ENCODE results near the gene ELAC1.
"Not testable (repeated sequence)": the region's sequence is repeated elsewhere in the genome, so short reads cannot be mapped to it uniquely, and the experiment has no call there.

Gene ELAC1

GRCh38 chr18:50967714-50968661, at the start of gene ELAC1:
Gene ELAC1 (plus strand): TSS chr18:50968040. CDS start chr18:50974405, 6,365 bp downstream.
- DNase-seq (ENCODE audit: insufficient read length, low spot score) (peak; percentile 77), FAIRE-seq (peak; percentile 87)

GRCh38 chr18:50918153-50918552, 49.7 kb upstream of the ELAC1 start:
- FAIRE-seq (no peak), DNase-seq (ENCODE audit: insufficient read length, low spot score) (no peak)

- FAIRE-seq (no peak), DNase-seq (ENCODE audit: insufficient read length, low spot score) (no peak)
Observed at GRCh38 chr18:50924372-50924771, 43.5 kb upstream of the ELAC1 start.

GRCh38 chr18:50926521-50926920, 41.3 kb upstream of the ELAC1 start:
- DNase-seq (ENCODE audit: insufficient read length, low spot score), result no peak
- no peak for FAIRE-seq

GRCh38 chr18:50928551-50928950, 39.3 kb upstream of the ELAC1 start:
- FAIRE-seq (peak; percentile 18), DNase-seq (ENCODE audit: insufficient read length, low spot score) (no peak)

- FAIRE-seq, result no peak
Observed at GRCh38 chr18:50933684-50934083, 34.2 kb upstream of the ELAC1 start.

GRCh38 chr18:50934545-50935211, 33.2 kb upstream of the ELAC1 start:
- FAIRE-seq (no peak), DNase-seq (ENCODE audit: insufficient read length, low spot score) (no peak)

More at GRCh38 chr18:50933684-50934083, 34.2 kb upstream of the ELAC1 start:
- no peak for DNase-seq (ENCODE audit: insufficient read length, low spot score)

GRCh38 chr18:50935493-50936191, 32.2 kb upstream of the ELAC1 start:
- DNase-seq (ENCODE audit: insufficient read length, low spot score) (no peak), FAIRE-seq (no peak)

GRCh38 chr18:50937183-50937582, 30.7 kb upstream of the ELAC1 start:
- FAIRE-seq (no peak), DNase-seq (ENCODE audit: insufficient read length, low spot score) (no peak)

- no peak for FAIRE-seq
- no peak for DNase-seq (ENCODE audit: insufficient read length, low spot score)
Observed at GRCh38 chr18:50938912-50939311, 28.9 kb upstream of the ELAC1 start.

- FAIRE-seq (no peak), DNase-seq (ENCODE audit: insufficient read length, low spot score) (no peak)
Observed at GRCh38 chr18:50944245-50944932, 23.5 kb upstream of the ELAC1 start.

GRCh38 chr18:50945918-50946317, 21.9 kb upstream of the ELAC1 start:
- FAIRE-seq; DNase-seq (ENCODE audit: insufficient read length, low spot score): not testable (repeated sequence)

- no peak for DNase-seq (ENCODE audit: insufficient read length, low spot score)
- peak; percentile 31 for FAIRE-seq
Observed at GRCh38 chr18:50947899-50948298, 19.9 kb upstream of the ELAC1 start.

GRCh38 chr18:50949185-50949584, 18.7 kb upstream of the ELAC1 start:
- DNase-seq (ENCODE audit: insufficient read length, low spot score) (no peak), FAIRE-seq (no peak)

- FAIRE-seq, result no peak
- DNase-seq (ENCODE audit: insufficient read length, low spot score), result no peak
Observed at GRCh38 chr18:50950626-50951025, 17.2 kb upstream of the ELAC1 start.

GRCh38 chr18:50953822-50954221, 14.0 kb upstream of the ELAC1 start:
- FAIRE-seq, result no peak
- no peak for DNase-seq (ENCODE audit: insufficient read length, low spot score)

- no peak for FAIRE-seq
- DNase-seq (ENCODE audit: insufficient read length, low spot score), result no peak
Observed at GRCh38 chr18:50955253-50955652, 12.6 kb upstream of the ELAC1 start.

- DNase-seq (ENCODE audit: insufficient read length, low spot score) (no peak), FAIRE-seq (no peak)
Observed at GRCh38 chr18:50956116-50956515, 11.7 kb upstream of the ELAC1 start.

- DNase-seq (ENCODE audit: insufficient read length, low spot score), result no peak
Observed at GRCh38 chr18:50961974-50962373, 5.9 kb upstream of the ELAC1 start.

GRCh38 chr18:50969448-50969847, 1.6 kb downstream of the ELAC1 start:
- no peak for FAIRE-seq
- no peak for DNase-seq (ENCODE audit: insufficient read length, low spot score)

More at GRCh38 chr18:50961974-50962373, 5.9 kb upstream of the ELAC1 start:
- FAIRE-seq, result no peak

GRCh38 chr18:50970006-50970405, 2.2 kb downstream of the ELAC1 start:
- FAIRE-seq, result no peak

More at GRCh38 chr18:50970006-50970405, 2.2 kb downstream of the ELAC1 start:
- DNase-seq (ENCODE audit: insufficient read length, low spot score), result no peak
